Measurements from ENCODE around the gene GHSR.

DNA sequence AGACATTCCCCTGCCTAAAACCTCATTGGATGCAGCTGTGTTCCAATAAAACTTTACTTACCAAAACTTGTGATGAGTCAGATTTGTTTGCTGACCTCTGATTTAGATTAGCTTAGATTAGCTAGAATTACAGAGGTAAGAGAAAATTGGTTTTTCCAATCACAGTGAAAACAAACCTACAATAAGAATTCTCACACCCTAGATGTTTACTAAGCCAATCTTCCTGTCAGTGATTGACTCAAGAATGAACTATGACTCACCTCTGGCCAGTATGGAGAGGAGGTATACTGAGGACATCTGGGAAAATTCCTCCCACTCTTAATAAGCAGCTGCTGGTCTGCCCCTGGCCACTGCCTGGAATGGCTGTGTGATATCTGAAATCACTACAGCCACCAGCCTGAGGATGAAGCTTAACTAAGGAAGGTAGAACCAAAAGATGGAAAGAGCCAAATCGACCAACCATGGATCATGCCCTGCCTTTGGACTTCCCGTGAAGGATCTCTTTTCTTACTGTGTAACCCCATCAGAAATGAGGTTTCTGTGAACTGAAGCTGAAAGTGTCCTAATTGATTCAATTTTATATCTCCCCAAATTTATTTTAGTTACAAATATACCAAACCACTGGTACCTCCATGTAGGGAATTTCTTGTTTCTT is 19.0 kb upstream of the GHSR start:
- TF ChIP-seq, protein P1, sequence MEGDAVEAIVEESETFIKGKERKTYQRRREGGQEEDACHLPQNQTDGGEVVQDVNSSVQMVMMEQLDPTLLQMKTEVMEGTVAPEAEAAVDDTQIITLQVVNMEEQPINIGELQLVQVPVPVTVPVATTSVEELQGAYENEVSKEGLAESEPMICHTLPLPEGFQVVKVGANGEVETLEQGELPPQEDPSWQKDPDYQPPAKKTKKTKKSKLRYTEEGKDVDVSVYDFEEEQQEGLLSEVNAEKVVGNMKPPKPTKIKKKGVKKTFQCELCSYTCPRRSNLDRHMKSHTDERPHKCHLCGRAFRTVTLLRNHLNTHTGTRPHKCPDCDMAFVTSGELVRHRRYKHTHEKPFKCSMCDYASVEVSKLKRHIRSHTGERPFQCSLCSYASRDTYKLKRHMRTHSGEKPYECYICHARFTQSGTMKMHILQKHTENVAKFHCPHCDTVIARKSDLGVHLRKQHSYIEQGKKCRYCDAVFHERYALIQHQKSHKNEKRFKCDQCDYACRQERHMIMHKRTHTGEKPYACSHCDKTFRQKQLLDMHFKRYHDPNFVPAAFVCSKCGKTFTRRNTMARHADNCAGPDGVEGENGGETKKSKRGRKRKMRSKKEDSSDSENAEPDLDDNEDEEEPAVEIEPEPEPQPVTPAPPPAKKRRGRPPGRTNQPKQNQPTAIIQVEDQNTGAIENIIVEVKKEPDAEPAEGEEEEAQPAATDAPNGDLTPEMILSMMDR (IDR thresholded peaks at IDR 0.05; ENCODE audit: low read depth, low read length, missing input control), result no peak
- TF ChIP-seq JUND (IDR thresholded peaks at IDR 0.05), result no peak
- no peak for TF ChIP-seq YY1 (IDR thresholded peaks at IDR 0.05)
